ENCODE data around the gene LMAN1. TPM values are rescaled to one million over a fixed set of nuclear protein-coding genes. Genes with fewer than 3 reads are reported as not detected.
A peak's percentile ranks its signal among the peaks of the same experiment; 100 is the strongest.

LMAN1 gene
- total RNA-seq, 1 donor from 2014 or later, result 118 TPM

- ATAC-seq (no peak), DNase-seq (ENCODE audit: low spot score) (no peak)
Measured at GRCh38 chr18:59372975-59373374, 13.9 kb upstream of the LMAN1 start.

GRCh38 chr18:59360381-59360780, 1.3 kb upstream of the LMAN1 start:
- DNase-seq (ENCODE audit: low spot score) (no peak), ATAC-seq (no peak)

GRCh38 chr18:59359576-59359952, 499 bp upstream of the LMAN1 start:
- ATAC-seq (peak; percentile 42), DNase-seq (ENCODE audit: low spot score) (no peak)

GRCh38 chr18:59358414-59358711, 702 bp downstream of the LMAN1 start:
- DNase-seq (ENCODE audit: low spot score) (no peak), ATAC-seq (peak; percentile 1)

GRCh38 chr18:59357928-59358327, 1.1 kb downstream of the LMAN1 start:
- no peak for DNase-seq (ENCODE audit: low spot score)
- ATAC-seq, result peak; percentile 16

GRCh38 chr18:59354731-59355130, 4.3 kb downstream of the LMAN1 start:
- ATAC-seq (no peak), DNase-seq (ENCODE audit: low spot score) (no peak)

- ATAC-seq (peak; percentile 25), DNase-seq (ENCODE audit: low spot score) (no peak)
Measured at GRCh38 chr18:59353079-59353680, 5.9 kb downstream of the LMAN1 start.

GRCh38 chr18:59352250-59352855, 6.7 kb downstream of the LMAN1 start:
- no peak for DNase-seq (ENCODE audit: low spot score)
- ATAC-seq, result no peak

- ATAC-seq, result no peak
- DNase-seq (ENCODE audit: low spot score), result no peak
Measured at GRCh38 chr18:59345556-59345955, 13.5 kb downstream of the LMAN1 start.

GRCh38 chr18:59344996-59345395, 14.1 kb downstream of the LMAN1 start:
- ATAC-seq, result no peak

GRCh38 chr18:59343926-59344325, 15.1 kb downstream of the LMAN1 start:
- no peak for ATAC-seq
- DNase-seq (ENCODE audit: low spot score), result no peak

More at GRCh38 chr18:59344996-59345395, 14.1 kb downstream of the LMAN1 start:
- no peak for DNase-seq (ENCODE audit: low spot score)

GRCh38 chr18:59340817-59341216, 18.2 kb downstream of the LMAN1 start:
- no peak for DNase-seq (ENCODE audit: low spot score)
- ATAC-seq, result no peak

GRCh38 chr18:59340312-59340711, 18.8 kb downstream of the LMAN1 start:
- DNase-seq (ENCODE audit: low spot score) (no peak), ATAC-seq (no peak)

- DNase-seq (ENCODE audit: low spot score) (no peak), ATAC-seq (no peak)
Measured at GRCh38 chr18:59332986-59333385, 26.1 kb downstream of the LMAN1 start.

- DNase-seq (ENCODE audit: low spot score), result no peak
- no peak for ATAC-seq
Measured at GRCh38 chr18:59328683-59329082, 30.4 kb downstream of the LMAN1 start.

- DNase-seq (ENCODE audit: low spot score) (no peak), ATAC-seq (no peak)
Measured at GRCh38 chr18:59325965-59326364, 33.1 kb downstream of the LMAN1 start.

- DNase-seq (ENCODE audit: low spot score) (no peak), ATAC-seq (no peak)
Measured at GRCh38 chr18:59324623-59324971, 34.5 kb downstream of the LMAN1 start.

- ATAC-seq, result peak; percentile 29
- DNase-seq (ENCODE audit: low spot score), result no peak
Measured at GRCh38 chr18:59323931-59324622, 35.0 kb downstream of the LMAN1 start.

- DNase-seq (ENCODE audit: low spot score), result no peak
- no peak for ATAC-seq
Measured at GRCh38 chr18:59318460-59319050, 40.5 kb downstream of the LMAN1 start, which contains the start of gene CPLX4. CPLX4 (minus strand) TSS chr18:59318649; CDS start chr18:59318462, 187 bp downstream.

- no peak for ATAC-seq
- no peak for DNase-seq (ENCODE audit: low spot score)
Measured at GRCh38 chr18:59311631-59312030, 47.4 kb downstream of the LMAN1 start.

GRCh38 chr18:59308938-59309260, 50.2 kb downstream of the LMAN1 start:
- DNase-seq (ENCODE audit: low spot score) (no peak), ATAC-seq (no peak)

- ATAC-seq (peak; percentile 100), DNase-seq (ENCODE audit: low spot score) (peak; percentile 77)
Measured at GRCh38 chr18:59308248-59308937, 50.7 kb downstream of the LMAN1 start.

All from left lobe of liver (tissue), 2 donors.